Measurements from ENCODE around the gene AKAP13. TPM values are rescaled to one million over a fixed set of nuclear protein-coding genes. Genes with fewer than 3 reads are reported as not detected.

Gene AKAP13
- total RNA-seq, 1 experiment from 2014 or later, result 47.3 TPM

DNA sequence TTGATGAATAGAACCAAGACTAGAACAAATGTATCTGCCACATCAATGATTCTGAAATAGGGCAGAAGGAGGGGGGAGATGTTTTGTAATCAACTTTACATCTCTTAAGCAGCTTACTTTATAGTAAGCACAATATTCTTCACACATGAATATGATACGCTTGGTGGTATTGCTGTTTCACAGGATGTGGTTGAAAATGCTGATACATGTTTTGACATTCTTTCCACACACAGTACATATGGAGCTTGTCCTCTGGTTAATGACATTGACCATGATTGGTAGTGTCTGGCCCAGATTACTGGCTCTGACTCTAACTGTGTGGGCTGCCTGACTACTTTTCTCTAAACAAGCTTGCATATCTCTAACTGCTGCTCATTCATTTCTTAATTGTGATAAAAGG, 245.5 kb downstream of the AKAP13 start:
- H3K27ac Mint-ChIP-seq, result no peak overlapping the region

More for the DNA sequence above, 245.5 kb downstream of the AKAP13 start:
- H3K27me3 ChIP-seq (ENCODE audit: insufficient read depth, low read length), result no peaks in the 10 kb centered on the region
- no peak overlapping the region for H3K14ac ChIP-seq (ENCODE audit: insufficient read depth, low read length)
- no peak for DNase-seq
- Mint-ChIP-seq H3K4me3 (no peak overlapping the region), H3K9me3 (no peaks in the 10 kb centered on the region), H3K27me3 (ENCODE audit: low read depth) (no peaks in the 10 kb centered on the region), H3K36me3 (ENCODE audit: insufficient read depth in 1 of 3, low read depth in 3 of 3) (no peaks in the 10 kb centered on the region; a peak in 1 of 7 replicates), H3K4me1 (peaks cover 3 to 5% of the 10 kb centered on the region in 2 experiments; a peak in 3 of 4 replicates)
- H4K20me1 ChIP-seq (ENCODE audit: control insufficient read depth, insufficient read depth, insufficient read length), result no peaks in the 10 kb centered on the region
- no peak overlapping the region for H3K4ac ChIP-seq (ENCODE audit: low read depth, low read length)
- 0 out of 2 replicates have a peak, but pooled peaks cover 2% of the 10 kb centered on the region for H3K4me1 ChIP-seq (ENCODE audit: insufficient read depth, low read length)
- no peak overlapping the region for H3K9ac ChIP-seq (ENCODE audit: extremely low read depth, insufficient read length, low read length)
- no peak overlapping the region for H3T11ph ChIP-seq (ENCODE audit: low read length)
- no peak overlapping the region for H3K4me2 ChIP-seq (ENCODE audit: insufficient read depth, insufficient read length, low read length)
- H3K79me2 ChIP-seq (ENCODE audit: insufficient read depth, low read length), result 0 out of 2 replicates have a peak, but pooled peaks cover 2% of the 10 kb centered on the region
- no peak overlapping the region for H2BK120ac ChIP-seq (ENCODE audit: low read depth, low read length, poor library complexity, severe bottlenecking)
- H3K79me1 ChIP-seq (ENCODE audit: insufficient read depth, low read depth, low read length, poor library complexity, severe bottlenecking), result no peaks in the 10 kb centered on the region
- no peak overlapping the region for H3K18ac ChIP-seq (ENCODE audit: insufficient read length, low read depth, low read length)
- no peaks in the 10 kb centered on the region for H3K9me3 ChIP-seq (ENCODE audit: control insufficient read depth, low read depth, low read length)
- TF ChIP-seq, protein P1, sequence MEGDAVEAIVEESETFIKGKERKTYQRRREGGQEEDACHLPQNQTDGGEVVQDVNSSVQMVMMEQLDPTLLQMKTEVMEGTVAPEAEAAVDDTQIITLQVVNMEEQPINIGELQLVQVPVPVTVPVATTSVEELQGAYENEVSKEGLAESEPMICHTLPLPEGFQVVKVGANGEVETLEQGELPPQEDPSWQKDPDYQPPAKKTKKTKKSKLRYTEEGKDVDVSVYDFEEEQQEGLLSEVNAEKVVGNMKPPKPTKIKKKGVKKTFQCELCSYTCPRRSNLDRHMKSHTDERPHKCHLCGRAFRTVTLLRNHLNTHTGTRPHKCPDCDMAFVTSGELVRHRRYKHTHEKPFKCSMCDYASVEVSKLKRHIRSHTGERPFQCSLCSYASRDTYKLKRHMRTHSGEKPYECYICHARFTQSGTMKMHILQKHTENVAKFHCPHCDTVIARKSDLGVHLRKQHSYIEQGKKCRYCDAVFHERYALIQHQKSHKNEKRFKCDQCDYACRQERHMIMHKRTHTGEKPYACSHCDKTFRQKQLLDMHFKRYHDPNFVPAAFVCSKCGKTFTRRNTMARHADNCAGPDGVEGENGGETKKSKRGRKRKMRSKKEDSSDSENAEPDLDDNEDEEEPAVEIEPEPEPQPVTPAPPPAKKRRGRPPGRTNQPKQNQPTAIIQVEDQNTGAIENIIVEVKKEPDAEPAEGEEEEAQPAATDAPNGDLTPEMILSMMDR (conservative IDR thresholded peaks at IDR 0.05), result no peak
- H2BK15ac ChIP-seq (ENCODE audit: low read depth, low read length), result no peak overlapping the region
- H2BK20ac ChIP-seq (ENCODE audit: low read depth, low read length, poor library complexity, severe bottlenecking), result no peak overlapping the region
- H4K5ac ChIP-seq (ENCODE audit: insufficient read length, low read depth, low read length), result no peak overlapping the region
- no peak overlapping the region for H2BK5ac ChIP-seq (ENCODE audit: insufficient read length, low read length)
- no CpG with 5 or more reads among the region's 1 CpG for WGBS (ENCODE audit: extremely low coverage, insufficient read length, low lambda C conversion rate)
- H2AFZ ChIP-seq (ENCODE audit: low read length), result no peak overlapping the region
- no peak overlapping the region for H4K91ac ChIP-seq (ENCODE audit: insufficient read length, low read depth, low read length)
- no peaks in the 10 kb centered on the region for H3K23me2 ChIP-seq (ENCODE audit: insufficient read length, low read depth, low read length, poor library complexity, severe bottlenecking)
- no peak overlapping the region for H3K56ac ChIP-seq (ENCODE audit: insufficient read length, low read depth, low read length)
- no peak overlapping the region for H3K27ac ChIP-seq (ENCODE audit: insufficient read length, low read depth, low read length)
- H2AK5ac ChIP-seq (ENCODE audit: insufficient read length, low read length), result no peak overlapping the region
- no peak overlapping the region for H2BK12ac ChIP-seq (ENCODE audit: insufficient read length, low read depth, low read length)
- no peak overlapping the region for H4K8ac ChIP-seq (replicated peaks; ENCODE audit: insufficient read length, low read depth, low read length)
- no peak overlapping the region for H3K23ac ChIP-seq (ENCODE audit: insufficient read length, low read depth, low read length)
